Measurements from ENCODE around the gene AUTS2. TPM values are rescaled to one million over a fixed set of nuclear protein-coding genes. Genes with fewer than 3 reads are reported as not detected.

AUTS2 gene
- polyA plus RNA-seq, 6 donors from 2014 or later, result 8.8 to 28.0 (median 20.9) TPM

GRCh38 chr7:70459546-70459945, 861.3 kb downstream of the AUTS2 start:
- Mint-ChIP-seq H3K27ac (peak overlapping the region in 1 of 6 donors; percentile 29), H3K4me3 (no peak overlapping the region), H3K9me3 (no peaks in the 10 kb centered on the region), H3K27me3 (no peaks in the 10 kb centered on the region), H3K36me3 (no peaks in the 10 kb centered on the region), H3K4me1 (peaks cover 37 to 50% (median 44%) of the 10 kb centered on the region in 3 donors)
- ATAC-seq (ENCODE audit: low read depth in 2 of 2) (no peak), DNase-seq (no peak)

- no peak overlapping the region for H3K4me3 Mint-ChIP-seq
- peaks cover 33 to 45% (median 38%) of the 10 kb centered on the region in 3 donors for H3K4me1 Mint-ChIP-seq
- H3K9me3 Mint-ChIP-seq, result no peaks in the 10 kb centered on the region
- no peak for DNase-seq
- H3K36me3 Mint-ChIP-seq, result no peaks in the 10 kb centered on the region
- ATAC-seq (ENCODE audit: low read depth in 2 of 2), result no peak
- H3K27me3 Mint-ChIP-seq, result no peaks in the 10 kb centered on the region
- H3K27ac Mint-ChIP-seq, result no peak overlapping the region
Measured at GRCh38 chr7:70460071-70460470, 861.8 kb downstream of the AUTS2 start.

GRCh38 chr7:70460562-70460961, 862.3 kb downstream of the AUTS2 start:
- Mint-ChIP-seq H3K9me3 (no peaks in the 10 kb centered on the region), H3K4me3 (peak overlapping the region in 1 of 8 donors; percentile 16), H3K4me1 (peaks cover 29 to 40% (median 34%) of the 10 kb centered on the region in 3 donors), H3K27ac (peak overlapping the region in 1 of 6 donors; percentile 93), H3K36me3 (no peaks in the 10 kb centered on the region), H3K27me3 (no peaks in the 10 kb centered on the region)
- no peak for DNase-seq
- no peak for ATAC-seq (ENCODE audit: low read depth in 2 of 2)

GRCh38 chr7:70463352-70463938, 865.2 kb downstream of the AUTS2 start:
- no peak overlapping the region for H3K27ac Mint-ChIP-seq
- H3K4me3 Mint-ChIP-seq, result no peak overlapping the region
- peaks cover 0 to 6% of the 10 kb centered on the region in 2 donors for H3K36me3 Mint-ChIP-seq
- no peaks in the 10 kb centered on the region for H3K9me3 Mint-ChIP-seq
- no peaks in the 10 kb centered on the region for H3K27me3 Mint-ChIP-seq
- H3K4me1 Mint-ChIP-seq, result peaks cover 3 to 13% (median 11%) of the 10 kb centered on the region in 3 donors
- DNase-seq (no peak), ATAC-seq (ENCODE audit: low read depth in 2 of 2) (no peak)

- no peaks in the 10 kb centered on the region for H3K27me3 Mint-ChIP-seq
- H3K36me3 Mint-ChIP-seq, result peaks cover 0 to 6% of the 10 kb centered on the region in 2 donors
- no peak overlapping the region for H3K4me3 Mint-ChIP-seq
- peaks cover 0 to 14% (median 3%) of the 10 kb centered on the region in 3 donors for H3K4me1 Mint-ChIP-seq
- H3K27ac Mint-ChIP-seq, result peak overlapping the region in 2 of 6 donors; percentile 23 to 78
- no peaks in the 10 kb centered on the region for H3K9me3 Mint-ChIP-seq
- ATAC-seq (ENCODE audit: low read depth in 2 of 2) (no peak), DNase-seq (no peak)
Measured at GRCh38 chr7:70466725-70467364, 868.6 kb downstream of the AUTS2 start.

GRCh38 chr7:70470746-70471145, 872.5 kb downstream of the AUTS2 start:
- H3K27me3 Mint-ChIP-seq, result no peaks in the 10 kb centered on the region
- no peak for DNase-seq
- H3K4me3 Mint-ChIP-seq, result no peak overlapping the region
- H3K9me3 Mint-ChIP-seq, result peaks cover 0 to 4% (median 0%) of the 10 kb centered on the region in 7 donors
- peak overlapping the region in 2 of 6 donors; percentile 54 to 74 for H3K27ac Mint-ChIP-seq
- no peak for ATAC-seq (ENCODE audit: low read depth in 2 of 2)
- H3K36me3 Mint-ChIP-seq, result peaks cover 0 to 6% of the 10 kb centered on the region in 2 donors
- H3K4me1 Mint-ChIP-seq, result peaks cover 0 to 14% (median 3%) of the 10 kb centered on the region in 3 donors

GRCh38 chr7:70472601-70473237, 874.4 kb downstream of the AUTS2 start:
- H3K27me3 Mint-ChIP-seq, result no peaks in the 10 kb centered on the region
- H3K9me3 Mint-ChIP-seq, result peaks cover 0 to 4% (median 0%) of the 10 kb centered on the region in 7 donors
- H3K27ac Mint-ChIP-seq, result no peak overlapping the region
- H3K4me3 Mint-ChIP-seq, result no peak overlapping the region
- ATAC-seq (ENCODE audit: low read depth in 2 of 2) (no peak), DNase-seq (no peak)
- H3K4me1 Mint-ChIP-seq, result peaks cover 0 to 13% (median 3%) of the 10 kb centered on the region in 3 donors
- H3K36me3 Mint-ChIP-seq, result no peaks in the 10 kb centered on the region

GRCh38 chr7:70474639-70475234, 876.5 kb downstream of the AUTS2 start:
- ATAC-seq (ENCODE audit: low read depth in 2 of 2) (no peak), DNase-seq (no peak)
- H3K4me3 Mint-ChIP-seq, result no peak overlapping the region
- peaks cover 3 to 5% of the 10 kb centered on the region in 2 donors for H3K36me3 Mint-ChIP-seq
- H3K4me1 Mint-ChIP-seq, result peaks cover 0 to 6% (median 3%) of the 10 kb centered on the region in 3 donors
- peaks cover 0 to 4% (median 0%) of the 10 kb centered on the region in 7 donors for H3K9me3 Mint-ChIP-seq
- no peak overlapping the region for H3K27ac Mint-ChIP-seq
- H3K27me3 Mint-ChIP-seq, result no peaks in the 10 kb centered on the region

GRCh38 chr7:70477036-70478010, 879.0 kb downstream of the AUTS2 start:
- Mint-ChIP-seq H3K4me3 (no peak overlapping the region), H3K27ac (no peak overlapping the region), H3K4me1 (no peaks in the 10 kb centered on the region), H3K27me3 (no peaks in the 10 kb centered on the region), H3K9me3 (peaks cover 0 to 4% (median 0%) of the 10 kb centered on the region in 7 donors), H3K36me3 (peaks cover 5 to 17% of the 10 kb centered on the region in 2 donors)
- no peak for ATAC-seq (ENCODE audit: low read depth in 2 of 2)
- DNase-seq, result no peak

GRCh38 chr7:70479153-70480021, 881.1 kb downstream of the AUTS2 start:
- Mint-ChIP-seq H3K9me3 (peaks cover under 1 to 5% (median 2%) of the 10 kb centered on the region in 7 donors), H3K27ac (no peak overlapping the region), H3K36me3 (peaks cover 5 to 21% of the 10 kb centered on the region in 2 donors), H3K27me3 (no peaks in the 10 kb centered on the region), H3K4me3 (no peak overlapping the region), H3K4me1 (no peaks in the 10 kb centered on the region)
- no peak for DNase-seq
- no peak for ATAC-seq (ENCODE audit: low read depth in 2 of 2)

- H3K9me3 Mint-ChIP-seq, result peaks cover 4 to 11% (median 8%) of the 10 kb centered on the region in 7 donors
- ATAC-seq (ENCODE audit: low read depth in 2 of 2), result no peak
- no peak overlapping the region for H3K27ac Mint-ChIP-seq
- H3K27me3 Mint-ChIP-seq, result no peaks in the 10 kb centered on the region
- H3K4me3 Mint-ChIP-seq, result no peak overlapping the region
- peaks cover 11 to 27% of the 10 kb centered on the region in 2 donors for H3K36me3 Mint-ChIP-seq
- H3K4me1 Mint-ChIP-seq, result no peaks in the 10 kb centered on the region
- DNase-seq, result no peak
Measured at GRCh38 chr7:70480927-70481569, 882.8 kb downstream of the AUTS2 start.

Data from naive B cell (primary cell).